CD4-positive, alpha-beta T cell treated with Interleukin-10 for 1 hour (primary cell): ENCODE results near the gene FPR3.
A peak's percentile ranks its signal among the peaks of the same experiment; 100 is the strongest.
"Not testable (repeated sequence)": the region's sequence is repeated elsewhere in the genome, so short reads cannot be mapped to it uniquely, and the experiment has no call there.

ENCODE experiments used
- DNase-seq: peaks from one replicate; pipeline ENCODE4 v3.0.0-alpha.2; 2020

FPR3 gene, protein sequence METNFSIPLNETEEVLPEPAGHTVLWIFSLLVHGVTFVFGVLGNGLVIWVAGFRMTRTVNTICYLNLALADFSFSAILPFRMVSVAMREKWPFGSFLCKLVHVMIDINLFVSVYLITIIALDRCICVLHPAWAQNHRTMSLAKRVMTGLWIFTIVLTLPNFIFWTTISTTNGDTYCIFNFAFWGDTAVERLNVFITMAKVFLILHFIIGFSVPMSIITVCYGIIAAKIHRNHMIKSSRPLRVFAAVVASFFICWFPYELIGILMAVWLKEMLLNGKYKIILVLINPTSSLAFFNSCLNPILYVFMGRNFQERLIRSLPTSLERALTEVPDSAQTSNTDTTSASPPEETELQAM

DNA sequence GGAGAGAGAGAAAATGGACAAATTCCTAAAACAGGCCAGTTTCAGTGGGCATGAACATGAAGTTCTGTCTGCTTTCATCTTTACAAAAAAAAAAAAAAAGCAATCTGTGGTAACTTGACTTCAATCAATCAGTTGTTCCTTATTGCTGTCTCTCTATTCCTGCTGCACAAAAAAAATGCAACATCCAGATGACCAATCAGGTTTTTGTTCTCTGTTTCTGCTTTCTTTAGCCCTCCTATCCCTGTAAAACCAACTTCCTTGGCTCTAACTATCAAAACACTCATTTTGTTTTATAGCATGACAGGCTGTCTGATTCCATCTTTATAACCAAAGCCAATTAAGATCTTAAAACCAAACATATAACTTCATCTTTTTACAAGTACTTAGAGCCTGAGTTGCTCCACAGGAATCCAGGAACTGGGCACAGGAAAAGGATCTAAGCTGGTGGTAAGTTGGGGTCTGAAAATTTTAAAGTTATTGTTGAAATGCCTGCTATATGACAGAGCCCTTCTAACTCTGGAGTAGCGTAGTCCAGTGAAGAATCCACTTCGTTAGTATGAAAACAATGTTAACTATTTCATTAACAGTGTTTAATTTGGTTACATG lies at the start of gene FPR3:
FPR3 (plus strand) TSS at position 273 of the 606 bp plus-strand sequence. CDS start 28,592 bp downstream, outside the sequence.
- no peak for DNase-seq

DNA sequence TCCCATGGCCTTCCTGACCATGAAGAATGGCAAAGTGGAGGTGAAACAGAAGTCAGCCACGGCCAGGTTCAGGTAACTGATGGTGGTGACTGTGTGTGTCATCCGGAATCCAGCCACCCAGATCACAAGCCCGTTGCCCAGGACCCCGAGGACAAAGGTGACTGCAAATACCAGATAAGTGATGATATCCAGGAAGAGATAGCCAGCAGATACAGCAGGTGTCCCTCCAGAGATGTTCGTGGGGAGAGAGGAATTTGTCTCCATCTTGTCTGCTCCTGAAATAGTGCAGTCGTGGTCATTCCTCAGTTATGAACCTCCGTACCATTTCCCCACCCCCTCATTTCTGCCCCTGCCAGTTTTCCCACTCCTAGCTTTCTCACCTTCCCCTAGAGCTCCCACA lies 48.2 kb upstream of the FPR3 start:
- DNase-seq = no peak

DNA sequence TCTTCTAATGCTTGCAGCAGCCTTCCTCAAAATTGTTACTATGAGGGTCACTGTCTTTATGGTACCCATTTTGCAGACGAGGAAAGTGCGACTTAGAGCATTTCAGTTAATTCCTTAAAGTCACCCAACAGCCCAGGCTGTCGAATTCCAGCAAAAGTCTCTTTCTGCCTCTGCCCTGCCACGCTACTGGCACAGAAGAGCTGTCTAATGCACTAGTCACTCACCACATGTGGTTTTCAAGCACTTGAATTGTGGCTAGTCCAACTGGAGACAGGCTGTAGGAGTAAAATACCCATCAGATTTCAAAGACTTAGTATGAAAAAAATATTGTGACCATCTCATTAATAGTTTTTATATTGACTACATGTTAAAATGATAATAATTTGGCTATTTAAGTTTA lies 45.0 kb upstream of the FPR3 start:
- no peak for DNase-seq

DNA sequence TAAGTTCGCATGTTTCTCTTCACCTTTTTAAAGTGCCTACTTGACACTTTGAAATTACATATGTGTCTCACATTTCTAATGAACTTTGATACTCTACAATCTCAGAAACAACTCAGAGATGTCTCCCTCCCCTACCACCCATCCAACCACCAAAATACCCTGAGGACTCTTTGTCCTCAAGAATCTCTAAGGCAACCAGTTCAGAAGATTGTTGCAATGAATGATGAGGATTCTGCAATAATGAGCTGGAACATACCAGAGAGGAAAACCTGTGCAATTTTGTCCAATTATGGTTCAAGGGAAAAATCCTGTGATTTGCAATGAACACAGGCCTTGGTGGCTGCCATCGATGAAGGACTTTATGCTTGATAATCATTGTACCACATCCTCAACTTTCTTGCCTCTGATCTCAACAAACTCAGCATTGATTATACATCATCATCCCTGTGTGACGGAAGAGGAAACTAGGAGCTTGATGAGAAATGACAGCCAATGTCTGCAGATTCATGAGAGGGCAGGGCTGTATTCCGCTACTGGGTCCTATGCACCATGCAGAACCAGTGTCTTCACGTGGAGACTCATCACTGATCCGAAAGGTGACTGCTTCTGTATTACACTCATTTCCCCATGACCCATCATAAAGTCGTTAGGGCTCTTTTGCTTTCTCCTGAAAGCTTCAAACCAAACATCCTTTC lies 44.4 kb upstream of the FPR3 start:
- DNase-seq = no peak

DNA sequence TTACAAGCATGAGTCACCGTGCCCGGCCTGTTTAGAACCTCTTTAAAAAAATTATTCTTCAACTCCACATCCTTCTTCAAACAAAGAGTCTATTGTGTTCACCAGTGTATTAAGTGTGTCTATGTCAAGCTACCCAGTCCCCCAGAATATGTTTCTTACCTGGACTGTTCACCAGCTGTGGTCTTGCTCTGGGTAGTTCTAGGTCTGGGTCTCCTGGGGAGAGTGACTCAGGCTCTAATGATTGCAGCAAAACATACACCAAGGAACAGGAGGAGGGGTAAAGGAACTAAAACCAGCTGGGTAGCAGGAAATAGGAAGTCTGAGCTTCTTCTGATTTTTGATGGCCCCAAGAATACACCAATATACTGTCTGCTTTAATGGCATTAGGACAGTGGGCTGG lies 43.3 kb upstream of the FPR3 start, which contains the start of gene FPR1:
FPR1 (minus strand) TSS at position 224 of the 400 bp plus-strand sequence. CDS start 4,884 bp downstream, outside the sequence.
- DNase-seq = no peak

DNA sequence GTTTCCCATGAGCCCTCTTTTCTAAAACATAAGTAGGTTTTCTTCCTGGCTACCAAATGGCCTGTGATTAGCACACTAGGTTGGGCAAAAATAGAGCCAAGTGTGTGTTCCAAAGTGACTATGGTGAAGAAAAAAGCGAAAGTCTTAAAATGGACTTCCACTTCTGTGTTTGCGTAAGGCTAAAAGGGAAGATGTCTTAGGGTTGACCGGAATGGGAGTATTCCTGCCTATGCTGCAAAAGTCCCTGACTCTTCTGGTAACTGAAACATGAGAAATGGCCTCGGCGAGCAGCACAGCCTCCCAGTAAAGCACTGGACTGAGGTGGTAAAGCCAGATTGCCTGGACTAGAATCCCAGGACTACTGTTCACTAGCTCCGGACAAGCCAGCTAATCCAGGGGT lies 40.8 kb upstream of the FPR3 start:
- peak; percentile 18 for DNase-seq

DNA sequence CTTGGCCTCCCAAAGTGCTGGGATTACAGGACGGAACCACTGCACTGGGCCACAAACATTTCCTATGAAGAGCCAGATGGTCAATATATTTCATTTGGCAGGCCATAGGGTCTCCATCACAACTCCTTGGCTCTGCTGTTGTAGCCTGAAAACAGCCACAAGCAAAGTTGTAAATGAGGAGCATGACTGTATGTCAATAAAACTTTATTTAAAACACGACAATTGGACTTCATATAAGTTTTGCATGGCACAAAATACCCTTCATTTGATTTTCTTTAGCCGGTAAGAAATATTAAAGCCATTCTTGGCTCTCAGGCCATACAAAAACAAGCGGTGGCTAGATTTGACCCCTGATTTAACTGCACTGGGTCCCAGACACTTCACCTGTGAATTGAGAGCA lies 40.2 kb upstream of the FPR3 start:
- DNase-seq = no peak

DNA sequence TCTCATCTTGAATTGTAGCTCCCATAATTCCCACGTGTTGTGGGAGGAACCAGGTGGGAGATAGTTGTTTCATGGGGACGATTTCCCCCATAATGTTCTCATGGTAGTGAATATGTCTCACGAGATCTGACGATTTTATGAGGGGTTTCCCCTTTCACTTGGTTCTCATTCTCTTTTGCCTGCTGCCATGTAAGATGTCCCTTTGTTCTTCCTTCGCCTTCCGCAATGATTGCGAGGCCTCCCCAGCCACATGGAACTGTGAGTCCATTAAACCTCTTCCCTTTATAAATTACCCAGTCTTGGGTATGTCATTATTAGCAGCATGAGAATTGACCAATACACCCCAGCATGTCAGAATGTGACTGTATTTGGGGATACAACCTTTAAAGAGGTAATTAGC lies 39.4 kb upstream of the FPR3 start:
- no peak for DNase-seq

DNA sequence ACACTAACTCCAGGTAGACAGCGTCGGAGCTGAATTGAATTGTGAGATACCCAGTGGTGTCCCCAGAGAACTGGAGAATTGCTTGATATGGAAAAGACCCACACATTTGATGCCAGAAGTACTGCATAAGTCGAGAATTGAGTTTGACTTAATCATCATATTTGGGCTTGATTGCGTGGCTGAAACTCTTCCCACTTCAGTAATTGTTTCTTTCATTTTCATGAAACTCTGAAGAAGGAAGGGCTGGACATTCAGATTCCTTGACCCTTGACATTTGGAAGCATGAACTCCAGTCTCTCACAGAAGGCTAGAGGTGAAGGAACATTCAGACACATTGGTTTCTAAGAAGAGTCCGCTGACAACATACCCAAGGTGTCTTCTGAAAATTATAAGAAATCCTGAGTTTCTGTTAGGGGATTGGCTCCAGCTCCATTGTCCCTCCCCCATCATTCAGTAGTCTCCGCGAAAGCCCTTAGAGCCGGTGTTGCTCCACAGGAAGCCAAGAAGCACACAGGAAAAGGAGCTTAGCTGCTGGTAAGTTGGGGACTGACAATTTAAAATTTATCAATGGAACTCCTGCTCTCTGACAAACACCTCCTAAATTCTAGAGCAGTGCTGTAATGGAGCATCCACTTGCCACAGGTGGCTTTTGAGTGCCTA lies 34.1 kb upstream of the FPR3 start, which contains the start of gene FPR2:
FPR2 (plus strand) TSS at position 484 of the 660 bp plus-strand sequence. CDS start 7,479 bp downstream, outside the sequence.
- DNase-seq = no peak

DNA sequence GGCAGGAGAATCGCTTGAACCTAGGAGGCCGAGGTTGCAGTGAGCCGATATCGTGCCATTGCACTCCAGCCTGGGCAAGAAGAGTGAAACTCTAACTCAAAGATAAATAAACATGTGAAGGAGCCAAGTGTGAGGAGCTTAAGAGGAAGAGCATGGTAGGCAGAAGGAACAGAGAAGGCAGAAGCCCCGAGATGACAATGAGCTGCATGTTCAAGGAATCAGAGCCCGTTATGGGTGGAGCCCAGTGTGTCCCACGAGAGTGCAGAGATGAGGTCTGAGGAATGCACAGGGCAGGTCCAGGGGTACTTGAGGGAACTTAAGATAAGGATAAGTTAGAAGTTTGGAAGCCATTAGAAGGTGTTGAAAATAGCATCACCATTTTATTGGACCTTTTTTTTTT lies 33.3 kb upstream of the FPR3 start:
- DNase-seq = no peak

DNA sequence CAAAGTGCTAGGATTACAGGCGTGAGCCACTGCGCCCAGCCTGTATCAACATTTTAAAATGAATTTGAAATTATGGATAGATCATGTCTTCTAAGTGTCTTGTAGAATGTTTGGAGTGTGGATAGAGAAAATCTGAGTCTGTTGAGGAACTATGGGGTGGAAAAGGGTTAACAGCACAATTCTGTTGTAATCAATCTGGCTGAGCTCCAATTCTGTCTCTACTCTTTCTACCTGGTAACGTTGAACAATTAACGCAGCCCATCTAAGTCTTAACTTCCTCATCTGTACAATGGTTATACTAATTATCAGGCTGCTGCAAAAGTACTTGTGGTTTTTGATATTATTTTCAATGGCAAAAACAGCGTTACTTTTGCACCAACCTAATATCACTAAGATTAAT lies 29.9 kb upstream of the FPR3 start:
- DNase-seq = no peak

DNA sequence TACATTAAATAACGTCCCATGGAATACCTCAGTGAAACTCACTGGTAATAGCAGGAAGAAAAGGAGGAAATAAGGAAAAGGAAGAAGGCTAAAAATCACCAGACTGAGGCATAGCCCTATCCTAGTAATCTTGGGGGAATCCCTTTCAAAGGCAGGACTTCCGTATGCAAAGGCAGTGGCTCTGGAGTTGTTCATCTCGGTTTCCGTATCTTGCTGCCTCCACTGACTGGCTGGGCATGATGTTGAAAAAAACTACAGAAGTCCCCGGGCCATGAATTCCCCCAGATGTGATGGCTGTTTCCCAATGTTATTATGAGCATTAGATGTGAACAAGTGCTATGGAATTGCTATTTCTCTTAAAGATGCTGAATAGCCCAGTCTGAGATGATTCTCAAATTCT lies 28.5 kb upstream of the FPR3 start:
- no peak for DNase-seq

DNA sequence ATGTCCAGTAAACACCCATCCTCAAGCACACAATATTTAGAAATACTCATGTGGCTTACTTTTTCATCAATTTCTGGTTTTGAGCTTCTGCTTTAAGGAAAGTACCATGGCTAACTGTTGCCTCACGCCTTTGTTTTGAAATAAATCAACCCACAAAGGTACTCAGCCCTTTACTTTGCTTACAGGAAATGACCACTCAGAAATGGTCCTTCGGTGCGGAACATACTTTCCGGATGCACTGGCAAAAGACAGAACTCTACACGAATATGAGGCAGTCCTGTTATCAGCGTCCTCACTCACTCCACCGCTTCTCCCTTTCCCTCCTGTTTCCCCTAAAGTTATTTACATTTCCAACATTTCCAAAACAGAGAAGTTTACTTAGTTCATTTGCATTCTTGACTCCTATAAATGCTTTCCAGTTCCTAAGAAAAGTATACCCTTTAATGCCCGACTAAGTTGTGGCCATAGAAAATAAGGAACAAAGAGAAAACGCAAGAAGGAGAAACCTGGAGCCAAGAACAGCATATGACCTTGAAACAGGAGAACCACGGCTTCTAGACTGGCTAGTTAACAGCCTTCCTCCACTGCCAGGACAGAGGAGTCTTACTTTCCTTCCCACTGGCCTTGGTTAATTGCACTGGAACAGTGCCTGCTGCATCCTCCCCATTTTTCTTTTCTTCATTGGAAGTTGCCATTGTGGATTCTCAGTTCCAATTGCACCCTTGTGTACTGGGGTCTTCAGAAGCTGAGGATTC lies 23.4 kb upstream of the FPR3 start:
- peak; percentile 15 for DNase-seq

DNA sequence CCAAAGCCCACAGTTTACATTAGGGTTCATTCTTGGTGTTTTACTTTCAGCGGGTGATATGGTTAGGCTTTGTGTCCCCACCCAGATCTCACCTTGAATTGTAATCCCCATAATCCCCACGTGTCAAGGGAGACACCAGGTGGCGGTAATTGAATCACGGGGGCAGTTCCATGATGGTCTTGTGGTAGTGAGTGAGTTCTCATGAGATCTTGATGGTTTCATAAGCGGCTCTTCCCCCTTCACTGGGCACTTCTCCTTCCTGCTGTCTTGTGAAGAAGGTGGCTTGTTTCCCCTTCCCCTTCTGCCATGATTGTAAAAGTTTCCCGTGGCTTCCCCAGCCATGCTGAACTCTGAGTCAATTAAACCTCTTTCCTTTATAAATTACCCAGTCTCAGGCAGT lies 22.0 kb upstream of the FPR3 start:
- no peak for DNase-seq

DNA sequence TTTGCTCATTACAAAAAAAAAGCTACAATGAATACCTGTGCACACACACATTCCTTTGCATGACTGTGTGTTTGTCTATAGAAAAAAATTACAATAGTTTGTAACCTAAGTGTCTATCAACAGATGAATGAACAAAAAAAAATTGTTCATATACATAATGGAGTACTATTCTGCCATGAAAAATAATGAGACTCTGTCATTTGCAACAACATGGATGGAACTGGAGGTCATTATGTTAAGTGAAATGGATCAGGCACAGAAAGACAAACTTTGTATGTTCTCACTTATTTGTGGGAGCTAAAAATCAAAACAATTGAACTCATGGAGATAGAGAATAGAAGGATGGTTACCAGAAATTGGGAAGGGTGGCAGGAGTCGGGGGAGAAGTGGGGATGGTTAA lies 18.4 kb upstream of the FPR3 start:
- not testable (repeated sequence) for DNase-seq

DNA sequence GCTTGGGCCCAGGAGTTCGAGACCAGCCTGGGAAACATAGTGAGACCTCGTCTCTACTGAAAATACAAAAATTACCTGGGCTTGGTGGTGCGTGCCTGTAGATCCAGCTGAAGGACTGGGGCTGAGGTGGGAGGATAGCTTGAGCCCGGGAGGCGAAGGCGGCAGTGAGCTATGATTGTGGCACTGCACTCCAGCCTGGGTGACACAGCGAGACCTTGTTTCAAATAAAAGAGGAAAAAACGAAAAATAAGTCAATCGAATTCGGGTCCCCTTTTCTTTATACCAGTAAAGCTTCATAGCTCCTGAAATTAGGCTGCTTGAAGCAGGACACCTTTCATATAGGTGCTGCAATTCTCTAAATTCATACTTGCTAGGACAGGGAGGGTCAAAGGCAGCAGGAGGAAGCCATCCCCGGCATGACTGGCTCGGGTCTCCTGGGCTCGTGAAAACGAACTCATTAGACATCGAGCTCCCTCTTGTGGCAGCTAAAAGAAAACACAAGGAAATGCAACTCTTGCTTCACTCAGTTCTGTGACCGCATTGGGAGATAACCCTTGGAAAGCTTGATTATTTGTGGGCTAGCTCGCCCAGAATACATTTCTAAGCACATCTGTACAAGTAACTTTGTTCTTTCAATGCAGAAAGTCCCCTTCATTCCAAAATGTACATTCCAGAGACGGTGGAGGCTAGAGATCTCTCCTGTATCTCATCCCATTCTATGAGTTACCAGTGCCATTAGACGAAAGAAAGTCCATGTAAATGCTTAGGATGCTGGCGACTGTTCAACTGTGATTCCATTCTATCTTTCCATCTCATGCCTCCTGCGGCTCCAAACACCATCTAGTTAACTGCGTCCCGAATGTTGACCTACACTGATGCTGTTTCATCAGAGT lies 17.1 kb upstream of the FPR3 start:
- peak; percentile 46 for DNase-seq

DNA sequence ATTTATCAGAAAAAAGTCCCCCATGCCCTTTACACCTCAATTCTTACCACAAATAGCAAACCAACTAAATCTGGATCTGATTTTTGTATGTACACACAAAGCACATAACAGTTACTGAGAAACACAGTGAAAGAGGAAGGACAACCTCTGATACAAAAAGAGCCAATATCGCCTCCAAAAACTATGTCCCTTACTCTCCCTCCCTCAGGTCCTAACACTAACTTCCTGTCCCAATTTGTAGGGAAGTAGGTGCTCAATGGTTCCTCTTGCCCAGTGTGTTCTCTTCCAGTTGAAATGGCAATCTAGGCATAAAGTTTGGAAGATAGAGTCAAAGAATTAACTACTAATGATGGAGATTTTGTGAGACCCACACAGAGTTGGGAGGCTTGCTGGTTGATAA lies 15.8 kb upstream of the FPR3 start:
- no peak for DNase-seq

DNA sequence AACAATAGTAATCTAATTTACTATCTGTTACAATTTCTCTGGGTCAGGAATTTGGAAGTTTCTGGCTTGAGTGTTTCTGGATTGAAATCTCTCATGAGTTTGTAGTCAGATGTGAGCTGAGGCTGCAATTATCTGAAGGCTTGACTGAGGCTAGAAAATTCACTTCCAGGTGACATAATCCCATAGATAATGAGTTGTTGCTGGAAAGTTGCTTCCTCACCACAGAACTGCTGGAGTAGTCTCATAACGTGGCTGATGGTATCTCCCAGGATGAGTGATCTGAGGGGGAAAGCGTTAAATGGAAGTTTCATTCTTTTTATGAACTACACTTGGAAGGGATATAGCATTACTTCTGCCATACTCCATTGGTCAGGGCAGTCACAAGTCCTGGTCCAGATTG lies 15.3 kb upstream of the FPR3 start:
- no peak for DNase-seq

DNA sequence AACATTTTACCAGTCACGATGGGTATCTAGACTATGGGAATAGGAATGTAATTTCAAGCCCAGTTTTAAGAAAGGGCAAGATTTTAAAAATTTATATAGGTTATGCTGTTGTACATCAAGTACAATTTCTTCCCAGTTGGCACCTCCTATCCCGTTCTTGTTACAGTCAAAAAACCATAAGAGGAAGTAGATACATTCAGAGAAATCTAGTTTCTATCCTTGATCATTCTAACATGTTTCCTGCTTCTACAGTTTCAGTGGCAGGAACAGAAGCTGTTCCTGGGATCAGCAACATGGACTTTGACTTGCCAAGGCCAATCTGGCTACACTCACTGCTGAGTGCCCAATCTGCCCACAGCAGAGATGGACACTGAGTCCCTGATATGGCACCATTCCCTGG lies 14.7 kb upstream of the FPR3 start:
- no peak for DNase-seq

DNA sequence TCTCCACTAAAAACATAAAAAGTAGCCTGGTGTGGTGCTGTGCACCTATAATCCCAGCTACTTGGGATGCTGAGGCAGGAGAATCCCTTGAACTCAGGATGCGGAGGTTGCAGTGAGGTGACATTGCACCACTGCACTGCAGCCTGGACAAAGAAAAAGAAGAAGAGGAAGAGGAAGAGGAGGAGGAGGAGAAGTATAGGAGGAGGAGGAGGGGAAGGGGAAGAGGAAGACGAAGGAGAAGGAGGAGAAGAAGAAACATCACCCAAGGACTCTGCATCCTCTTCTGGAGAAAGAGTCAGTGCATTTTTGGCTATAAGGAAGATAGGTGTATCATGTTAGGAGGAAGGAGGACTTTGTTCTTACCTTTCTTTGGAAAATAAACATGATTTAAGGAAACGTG lies 13.0 kb upstream of the FPR3 start:
- no peak for DNase-seq

DNA sequence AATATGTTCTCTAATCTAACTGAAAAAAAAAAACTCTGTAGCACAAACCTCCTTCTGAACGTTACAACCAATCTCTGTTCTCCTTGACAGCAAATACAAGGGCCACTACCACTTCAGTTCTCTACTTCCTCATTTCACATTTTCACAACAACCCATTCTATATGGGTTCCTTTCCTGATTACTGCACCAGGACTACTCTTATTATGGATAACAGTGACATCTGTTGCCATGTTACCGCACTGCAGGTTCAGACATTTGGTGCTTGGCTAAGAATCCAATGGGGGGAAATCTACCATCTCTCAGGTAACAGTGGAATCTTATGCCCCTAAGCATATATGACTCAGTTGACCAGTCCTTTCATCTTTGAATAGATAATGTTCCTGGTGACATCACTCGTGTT lies 11.6 kb upstream of the FPR3 start:
- DNase-seq = no peak
